Ovary (tissue), 1 donor: Measurements from ENCODE around the gene ZIM2.

Experiments
- EP300 ChIP-seq: sonication (generic); formaldehyde crosslinking; IDR thresholded peaks from one replicate; pipeline ENCODE4 v1.6.1; 2017; ENCODE audit warnings: antibody characterized with exemption
- POLR2A ChIP-seq: fragments of 450-650 bp; IDR thresholded peaks from one replicate; pipeline ENCODE4 v1.6.1; 2017; ENCODE audit warnings: antibody characterized with exemption, mild to moderate bottlenecking, moderate library complexity

DNA sequence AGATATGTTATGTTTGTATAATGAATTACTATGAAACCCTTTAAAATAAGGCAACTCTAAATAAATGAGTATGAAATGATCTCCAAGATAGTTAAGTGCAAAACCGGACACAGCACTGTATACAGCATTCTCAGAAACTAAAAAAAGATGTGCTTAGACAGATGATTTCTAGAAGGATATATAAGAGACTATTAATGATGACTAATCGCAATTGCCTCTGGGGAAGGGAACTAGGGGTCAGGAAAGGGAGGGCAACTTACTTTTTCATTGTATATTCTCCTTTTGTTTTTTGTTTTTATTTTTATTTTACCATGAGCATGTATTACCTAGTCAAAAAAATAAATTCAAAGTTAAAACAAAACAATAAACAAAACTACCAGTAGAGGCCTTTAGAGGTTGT, 12.8 kb downstream of the ZIM2 start:
- TF ChIP-seq POLR2A (no peak), EP300 (no peak)
